Naive thymus-derived CD4-positive, alpha-beta T cell (primary cell): ENCODE results near the gene IL17D. TPM values are rescaled to one million over a fixed set of nuclear protein-coding genes. Genes with fewer than 3 reads are reported as not detected.

Source experiments
- ATAC-seq: fragments of 150-1000 bp; cut with Tn5 transposase; 2 replicates; pipeline ENCODE4 v1.10.0; 2021; ENCODE audit warnings: mild to moderate bottlenecking, moderate library complexity
- CTCF ChIA-PET: fragments of 350-600 bp; sonication (Branson Sonifier 250); formaldehyde crosslinking; loops from one replicate; lab custom pipeline; 2021; ENCODE audit warnings: antibody characterized with exemption; lab: Charles Lee
- POLR2A ChIA-PET: fragments of 350-600 bp; sonication (Branson Sonifier 250); formaldehyde crosslinking; loops from one replicate; lab custom pipeline; 2021; ENCODE audit warnings: antibody characterized with exemption, inconsistent platforms; lab: Charles Lee
- DNase-seq, 9 donors: peaks; one replicate each; pipeline versions ENCODE4 v3.0.0 to v3.0.0-alpha.2; 2020 to 2022; ENCODE audit warnings: mixed read lengths in 1 of 9
- H3K27ac ChIP-seq: one replicate; pipeline ENCODE4 v1.7.0; 2013; ENCODE audit warnings: mild to moderate bottlenecking, low read depth, low read length, moderate library complexity
- H3K27me3 ChIP-seq, 2 donors: one replicate each; pipeline ENCODE4 v1.7.0; 2013; ENCODE audit warnings: low read length in 2 of 2, mild to moderate bottlenecking in 2 of 2, moderate library complexity in 2 of 2; ENCODE audit not compliant: control insufficient read depth in 2 of 2, insufficient read depth in 2 of 2
- H3K36me3 ChIP-seq, 3 experiments: 1 replicate in 2 of 3; 2 replicates in 1 of 3; pipeline ENCODE4 v1.7.0; 2013; ENCODE audit warnings: low read length in 3 of 3, mild to moderate bottlenecking in 3 of 3, moderate library complexity in 1 of 3; ENCODE audit not compliant: insufficient read depth in 3 of 3, control insufficient read depth in 2 of 3
- H3K4me1 ChIP-seq, 2 donors: one replicate each; pipeline ENCODE4 v1.7.0; 2013; ENCODE audit warnings: low read length in 2 of 2, mild to moderate bottlenecking in 2 of 2, moderate library complexity in 1 of 2; ENCODE audit not compliant: control insufficient read depth in 2 of 2, insufficient read depth in 2 of 2
- H3K4me3 ChIP-seq: 2 replicates; pipeline ENCODE4 v1.7.0; 2013; ENCODE audit warnings: mild to moderate bottlenecking, low read length
- H3K9me3 ChIP-seq, 3 experiments: 1 replicate in 2 of 3; 2 replicates in 1 of 3; pipeline ENCODE4 v1.7.0; 2013; ENCODE audit warnings: low read length in 3 of 3; ENCODE audit not compliant: control insufficient read depth in 2 of 3
- H3K27ac Mint-ChIP-seq, 9 donors: one replicate each; pipeline ENCODE4 v1.8.0; 2020 to 2022; ENCODE audit warnings: mixed read lengths in 9 of 9, mild to moderate bottlenecking in 8 of 9, moderate library complexity in 5 of 9, inconsistent platforms in 2 of 9
- H3K27me3 Mint-ChIP-seq, 5 donors: one replicate each; pipeline ENCODE4 v1.8.0; 2021 to 2022; ENCODE audit warnings: mixed read lengths in 5 of 5, mild to moderate bottlenecking in 1 of 5
- H3K36me3 Mint-ChIP-seq, 5 donors: one replicate each; pipeline ENCODE4 v1.8.0; 2020 to 2022; ENCODE audit warnings: mixed read lengths in 5 of 5, mild to moderate bottlenecking in 3 of 5, inconsistent platforms in 1 of 5
- H3K4me1 Mint-ChIP-seq, 7 donors: one replicate each; pipeline ENCODE4 v1.8.0; 2020 to 2022; ENCODE audit warnings: mixed read lengths in 7 of 7, mild to moderate bottlenecking in 3 of 7, inconsistent platforms in 1 of 7
- H3K4me3 Mint-ChIP-seq, 10 donors: one replicate each; pipeline ENCODE4 v1.8.0; 2020 to 2022; ENCODE audit warnings: mild to moderate bottlenecking in 10 of 10, mixed read lengths in 10 of 10, moderate library complexity in 6 of 10, inconsistent platforms in 2 of 10
- H3K9me3 Mint-ChIP-seq, 11 donors: one replicate each; pipeline ENCODE4 v1.8.0; 2020 to 2022; ENCODE audit warnings: mixed read lengths in 11 of 11, mild to moderate bottlenecking in 4 of 11, inconsistent platforms in 1 of 11, moderate library complexity in 1 of 11
- intact Hi-C, 2 donors: fragments of 100-400 bp; cut with micrococcal nuclease; formaldehyde crosslinking; loops; one replicate each; pipeline ENCODE4 v1.15.1; 2023
- polyA plus RNA-seq, 2 donors: library from polyadenylated mRNA; unstranded; fragments of 300-500 nt; fragmentation: Illumina TruSeq; gene quantifications; one replicate each; pipeline ENCODE4 v1.2.3, GENCODE V29; 2021
- total RNA-seq, 6 experiments: library from RNA in 5 of 6; stranded (reverse) in 5 of 6; gene quantifications; 1 replicate in 5 of 6; 2 replicates in 1 of 6; pipeline ENCODE4 v1.2.3 and lab custom pipeline; 2021 to 2026

The IL17D gene
- total and polyA plus RNA-seq, 7 experiments from 2014 or later: 0.10 to 0.32 (median 0.19) TPM; not detected in 4

GRCh38 chr13:20714563-20715329 is 11.2 kb downstream of the IL17D start:
- no peak for DNase-seq
- Histone ChIP-seq H3K9me3 (no peaks in the 10 kb centered on the region), H3K27me3 (no peaks in the 10 kb centered on the region), H3K27ac (no peak overlapping the region), H3K4me3 (no peak overlapping the region), H3K4me1 (no peaks in the 10 kb centered on the region), H3K36me3 (no peaks in the 10 kb centered on the region)
- H3K27ac Mint-ChIP-seq: no peak overlapping the region
- CTCF ChIA-PET: interaction anchor here (0.6 to 1.5 kb wide), 6 partner anchors 16 to 518 kb away, joined by 3 to 11 read pairs (median 3); no protein-coding TSS in a partner anchor
- no peak for ATAC-seq
- H3K9me3 Mint-ChIP-seq: peaks cover 0 to 3% (median 0%) of the 10 kb centered on the region in 11 donors
- H3K4me1 Mint-ChIP-seq: peaks cover 5 to 13% (median 8%) of the 10 kb centered on the region in 7 donors
- POLR2A ChIA-PET: no interaction called here
- H3K36me3 Mint-ChIP-seq: no peaks in the 10 kb centered on the region
- H3K4me3 Mint-ChIP-seq: no peak overlapping the region
- intact Hi-C loops: loop anchor here in 1 of 2 donors (5.0 kb wide), 1 partner anchor 517 kb away; no protein-coding TSS in a partner anchor
- H3K27me3 Mint-ChIP-seq: peaks cover 0 to 7% (median 6%) of the 10 kb centered on the region in 5 donors

GRCh38 chr13:20715330-20715712 is 11.8 kb downstream of the IL17D start:
- peaks cover 0 to 3% (median 0%) of the 10 kb centered on the region in 11 donors for H3K9me3 Mint-ChIP-seq
- no peak for DNase-seq
- H3K27ac Mint-ChIP-seq: no peak overlapping the region
- no peak for ATAC-seq
- Histone ChIP-seq H3K36me3 (no peaks in the 10 kb centered on the region), H3K27ac (no peak overlapping the region), H3K4me3 (no peak overlapping the region), H3K4me1 (no peaks in the 10 kb centered on the region), H3K27me3 (no peaks in the 10 kb centered on the region), H3K9me3 (no peaks in the 10 kb centered on the region)
- intact Hi-C loops: no loop called here
- CTCF ChIA-PET: interaction anchor here (0.6 to 1.5 kb wide), 3 partner anchors 16 to 519 kb away, joined by 3 to 11 read pairs (median 4); no protein-coding TSS in a partner anchor
- POLR2A ChIA-PET: no interaction called here
- H3K4me3 Mint-ChIP-seq: no peak overlapping the region
- peaks cover 5 to 13% (median 8%) of the 10 kb centered on the region in 7 donors for H3K4me1 Mint-ChIP-seq
- no peaks in the 10 kb centered on the region for H3K36me3 Mint-ChIP-seq
- H3K27me3 Mint-ChIP-seq: peaks cover 0 to 7% (median 6%) of the 10 kb centered on the region in 5 donors

- H3K36me3 Mint-ChIP-seq: no peaks in the 10 kb centered on the region
- intact Hi-C loops: no loop called here
- no peak overlapping the region for H3K4me3 Mint-ChIP-seq
- H3K27me3 ChIP-seq: no peaks in the 10 kb centered on the region
- DNase-seq (no peak), ATAC-seq (no peak)
- H3K4me1 Mint-ChIP-seq: peaks cover 5 to 15% (median 9%) of the 10 kb centered on the region in 7 donors
- no peaks in the 10 kb centered on the region for H3K9me3 ChIP-seq
- ChIA-PET CTCF (interaction anchor here (0.7 to 0.9 kb wide), 2 partner anchors 22 to 110 kb away, joined by 3 read pairs; no protein-coding TSS in a partner anchor), POLR2A (no interaction called here)
- peaks cover 0 to 2% (median 0%) of the 10 kb centered on the region in 11 donors for H3K9me3 Mint-ChIP-seq
- no peaks in the 10 kb centered on the region for H3K4me1 ChIP-seq
- H3K27ac Mint-ChIP-seq: no peak overlapping the region
- no peaks in the 10 kb centered on the region for H3K36me3 ChIP-seq
- peaks cover 0 to 14% (median 11%) of the 10 kb centered on the region in 5 donors for H3K27me3 Mint-ChIP-seq
- no peak overlapping the region for H3K4me3 ChIP-seq
- H3K27ac ChIP-seq: no peak overlapping the region
These were observed 13.5 kb downstream of the IL17D start for GRCh38 chr13:20716951-20717350.

- DNase-seq (no peak), ATAC-seq (no peak)
- no peaks in the 10 kb centered on the region for H3K27me3 ChIP-seq
- ChIA-PET CTCF (no interaction called here), POLR2A (no interaction called here)
- Mint-ChIP-seq H3K4me1 (peaks cover 0 to 12% (median 6%) of the 10 kb centered on the region in 7 donors), H3K9me3 (peaks cover 0 to 2% (median 0%) of the 10 kb centered on the region in 11 donors), H3K4me3 (no peak overlapping the region), H3K27me3 (peaks cover 6 to 20% (median 14%) of the 10 kb centered on the region in 5 donors), H3K27ac (no peak overlapping the region), H3K36me3 (no peaks in the 10 kb centered on the region)
- no peaks in the 10 kb centered on the region for H3K4me1 ChIP-seq
- no peak overlapping the region for H3K27ac ChIP-seq
- no peaks in the 10 kb centered on the region for H3K9me3 ChIP-seq
- H3K4me3 ChIP-seq: no peak overlapping the region
- no peaks in the 10 kb centered on the region for H3K36me3 ChIP-seq
- intact Hi-C loops: no loop called here
These were observed 14.4 kb downstream of the IL17D start for GRCh38 chr13:20717581-20718542.

- ChIA-PET POLR2A (no interaction called here), CTCF (no interaction called here)
- Mint-ChIP-seq H3K27ac (no peak overlapping the region), H3K9me3 (no peaks in the 10 kb centered on the region), H3K36me3 (no peaks in the 10 kb centered on the region), H3K4me1 (peaks cover 0 to 8% (median 3%) of the 10 kb centered on the region in 7 donors), H3K4me3 (no peak overlapping the region), H3K27me3 (peaks cover 10 to 19% (median 14%) of the 10 kb centered on the region in 5 donors)
- H3K9me3 ChIP-seq: no peaks in the 10 kb centered on the region
- no peak overlapping the region for H3K27ac ChIP-seq
- H3K27me3 ChIP-seq: no peaks in the 10 kb centered on the region
- H3K36me3 ChIP-seq: no peaks in the 10 kb centered on the region
- intact Hi-C loops: no loop called here
- DNase-seq (no peak), ATAC-seq (no peak)
- no peaks in the 10 kb centered on the region for H3K4me1 ChIP-seq
- H3K4me3 ChIP-seq: no peak overlapping the region
These were observed 15.6 kb downstream of the IL17D start for GRCh38 chr13:20718958-20719566.

GRCh38 chr13:20719783-20720182 is 16.3 kb downstream of the IL17D start:
- H3K4me1 ChIP-seq: no peaks in the 10 kb centered on the region
- DNase-seq (no peak), ATAC-seq (no peak)
- POLR2A ChIA-PET: no interaction called here
- no peaks in the 10 kb centered on the region for H3K36me3 Mint-ChIP-seq
- no peaks in the 10 kb centered on the region for H3K36me3 ChIP-seq
- no peak overlapping the region for H3K27ac ChIP-seq
- H3K27me3 Mint-ChIP-seq: peaks cover 10 to 18% (median 14%) of the 10 kb centered on the region in 5 donors
- CTCF ChIA-PET: interaction anchor here (0.6 kb wide), 1 partner anchor 181 kb away, joined by 3 read pairs; no protein-coding TSS in a partner anchor
- no peaks in the 10 kb centered on the region for H3K9me3 Mint-ChIP-seq
- no peak overlapping the region for H3K4me3 ChIP-seq
- no peak overlapping the region for H3K4me3 Mint-ChIP-seq
- intact Hi-C loops: no loop called here
- H3K9me3 ChIP-seq: no peaks in the 10 kb centered on the region
- no peaks in the 10 kb centered on the region for H3K27me3 ChIP-seq
- H3K27ac Mint-ChIP-seq: no peak overlapping the region
- H3K4me1 Mint-ChIP-seq: peaks cover 0 to 8% (median 3%) of the 10 kb centered on the region in 7 donors
